K562 treated with DMSO at 1 percent for 24 hours (cell line): ENCODE measurements around the gene KRTAP4-12. TPM values are rescaled to one million over a fixed set of nuclear protein-coding genes. Genes with fewer than 3 reads are reported as not detected.

Experiments used
- total RNA-seq: library from RNA; unstranded; fragments of 300-600 nt; gene quantifications from 2 replicates; pipeline ENCODE4 v1.2.3, GENCODE V29; 2022; ENCODE audit warnings: low read depth; ENCODE audit not compliant: insufficient read depth

The KRTAP4-12 gene
- total RNA-seq = not detected in 2 replicates

GRCh38 chr17:41123991-41124371, at the start of gene KRTAP4-12:
TSS of gene KRTAP4-12 (minus strand) at chr17:41124182. CDS start at chr17:41124122, 60 bp downstream.

GRCh38 chr17:41168121-41168520, 44.1 kb upstream of the KRTAP4-12 start, which contains the start of gene KRTAP4-3:
TSS of gene KRTAP4-3 (minus strand) at chr17:41168221. CDS start at chr17:41168172, 49 bp downstream.

GRCh38 chr17:41160648-41161047, 36.7 kb upstream of the KRTAP4-12 start, which contains the start of gene KRTAP4-4:
TSS of gene KRTAP4-4 (minus strand) at chr17:41160748. CDS start at chr17:41160691, 57 bp downstream.

GRCh38 chr17:41149652-41149985, 25.6 kb upstream of the KRTAP4-12 start, which contains the start of gene KRTAP4-5:
TSS of gene KRTAP4-5 (minus strand) at chr17:41149825. CDS start at chr17:41149767, 58 bp downstream.

GRCh38 chr17:41140360-41141131, 16.6 kb upstream of the KRTAP4-12 start, which contains the start of gene KRTAP4-6:
TSS of gene KRTAP4-6 (minus strand) at chr17:41140544. CDS start at chr17:41140487, 57 bp downstream.

GRCh38 chr17:41117846-41118386, 6.1 kb downstream of the KRTAP4-12 start, which contains the start of gene KRTAP4-11:
TSS of gene KRTAP4-11 (minus strand) at chr17:41118373. CDS start at chr17:41118315, 58 bp downstream.

GRCh38 chr17:41105347-41105746, 18.6 kb downstream of the KRTAP4-12 start, which contains the start of gene KRTAP4-9:
TSS of gene KRTAP4-9 (plus strand) at chr17:41105389. CDS start at chr17:41105389, 0 bp downstream.

GRCh38 chr17:41101586-41102259, 22.3 kb downstream of the KRTAP4-12 start, which contains the start of gene KRTAP4-16:
TSS of gene KRTAP4-16 (minus strand) at chr17:41102209. CDS start at chr17:41102209, 0 bp downstream.

GRCh38 chr17:41098042-41098441, 25.9 kb downstream of the KRTAP4-12 start, which contains the start of gene KRTAP4-8:
TSS of gene KRTAP4-8 (minus strand) at chr17:41098142. CDS start at chr17:41098084, 58 bp downstream.

GRCh38 chr17:41084100-41084856, 39.7 kb downstream of the KRTAP4-12 start, which contains the start of gene KRTAP4-7:
TSS of gene KRTAP4-7 (plus strand) at chr17:41084150. CDS start at chr17:41084207, 57 bp downstream.

Other genes with a start within 250 kb of the KRTAP4-12 start
- not detected in 2 replicates for gene KRT20, start 238.9 kb downstream of the KRTAP4-12 start, total RNA-seq
- gene KRT23, start 186.5 kb downstream of the KRTAP4-12 start, total RNA-seq = not detected in 2 replicates
- not detected in 2 replicates for gene KRT39, start 157.2 kb downstream of the KRTAP4-12 start, total RNA-seq
- not detected in 2 replicates for gene KRT40, start 139.9 kb downstream of the KRTAP4-12 start, total RNA-seq
- not detected in 2 replicates for gene KRTAP3-3, start 130.0 kb downstream of the KRTAP4-12 start, total RNA-seq
- not detected in 2 replicates for gene KRTAP3-2, start 124.3 kb downstream of the KRTAP4-12 start, total RNA-seq
- not detected in 2 replicates for gene KRTAP3-1, start 115.1 kb downstream of the KRTAP4-12 start, total RNA-seq
- gene KRTAP1-5, start 97.0 kb downstream of the KRTAP4-12 start, total RNA-seq = not detected in 2 replicates
- gene KRTAP1-4, start 94.0 kb downstream of the KRTAP4-12 start, total RNA-seq = not detected in 2 replicates
- gene KRTAP1-3, start 89.3 kb downstream of the KRTAP4-12 start, total RNA-seq = not detected in 2 replicates
- not detected in 2 replicates for gene KRTAP1-1, start 82.7 kb downstream of the KRTAP4-12 start, total RNA-seq
- gene KRTAP2-1, start 76.9 kb downstream of the KRTAP4-12 start, total RNA-seq = not detected in 2 replicates
- gene KRTAP2-2, start 69.0 kb downstream of the KRTAP4-12 start, total RNA-seq = not detected in 2 replicates
- not detected in 2 replicates for gene KRTAP2-3, start 64.1 kb downstream of the KRTAP4-12 start, total RNA-seq
- not detected in 2 replicates for gene KRTAP2-4, start 58.3 kb downstream of the KRTAP4-12 start, total RNA-seq
- not detected in 2 replicates for gene KRTAP4-7, start 40.0 kb downstream of the KRTAP4-12 start, total RNA-seq
- gene KRTAP4-8, start 26.0 kb downstream of the KRTAP4-12 start, total RNA-seq = not detected in 2 replicates
- not detected in 2 replicates for gene KRTAP4-16, start 22.0 kb downstream of the KRTAP4-12 start, total RNA-seq
- not detected in 2 replicates for gene KRTAP4-9, start 18.8 kb downstream of the KRTAP4-12 start, total RNA-seq
- gene KRTAP4-11, start 5.8 kb downstream of the KRTAP4-12 start, total RNA-seq = not detected in 2 replicates
- gene KRTAP4-6, start 16.4 kb upstream of the KRTAP4-12 start, total RNA-seq = not detected in 2 replicates
- gene KRTAP4-5, start 25.6 kb upstream of the KRTAP4-12 start, total RNA-seq = not detected in 2 replicates
- gene KRTAP4-4, start 36.6 kb upstream of the KRTAP4-12 start, total RNA-seq = not detected in 2 replicates
- gene KRTAP4-3, start 44.0 kb upstream of the KRTAP4-12 start, total RNA-seq = not detected in 2 replicates
- not detected in 2 replicates for gene KRTAP4-2, start 54.0 kb upstream of the KRTAP4-12 start, total RNA-seq
- not detected in 2 replicates for gene KRTAP4-1, start 60.7 kb upstream of the KRTAP4-12 start, total RNA-seq
- gene KRTAP9-1, start 65.7 kb upstream of the KRTAP4-12 start, total RNA-seq = not detected in 2 replicates
- gene KRTAP9-2, start 102.5 kb upstream of the KRTAP4-12 start, total RNA-seq = not detected in 2 replicates
- not detected in 2 replicates for gene KRTAP9-3, start 108.3 kb upstream of the KRTAP4-12 start, total RNA-seq
- not detected in 2 replicates for gene KRTAP9-8, start 113.8 kb upstream of the KRTAP4-12 start, total RNA-seq
- gene KRTAP9-4, start 125.5 kb upstream of the KRTAP4-12 start, total RNA-seq = not detected in 2 replicates
- not detected in 2 replicates for gene KRTAP9-9, start 131.2 kb upstream of the KRTAP4-12 start, total RNA-seq
- gene KRTAP9-6, start 141.2 kb upstream of the KRTAP4-12 start, total RNA-seq = not detected in 2 replicates
- not detected in 2 replicates for gene KRTAP9-7, start 151.5 kb upstream of the KRTAP4-12 start, total RNA-seq
- gene KRTAP29-1, start 178.7 kb upstream of the KRTAP4-12 start, total RNA-seq = not detected in 2 replicates
- not detected in 2 replicates for gene KRTAP16-1, start 185.1 kb upstream of the KRTAP4-12 start, total RNA-seq
- gene KRTAP17-1, start 191.5 kb upstream of the KRTAP4-12 start, total RNA-seq = not detected in 2 replicates
- gene KRT33A, start 226.6 kb upstream of the KRTAP4-12 start, total RNA-seq = not detected in 2 replicates
- not detected in 2 replicates for gene KRT33B, start 245.6 kb upstream of the KRTAP4-12 start, total RNA-seq